CD14-positive monocyte (primary cell): Measurements from ENCODE around the gene ARHGEF18. TPM values are rescaled to one million over a fixed set of nuclear protein-coding genes. Genes with fewer than 3 reads are reported as not detected.

Experiments
- DNase-seq, 3 donors: peaks; one replicate each; pipeline ENCODE4 v3.0.0-alpha.2; 2011 to 2022
- H2AFZ ChIP-seq: 2 replicates; pipeline ENCODE4 v1.6.0; 2012; ENCODE audit warnings: mild to moderate bottlenecking, low read depth, low read length, inconsistent platforms; ENCODE audit not compliant: insufficient read depth, poor library complexity, severe bottlenecking
- H3K27ac ChIP-seq, 2 donors: 1 replicate in 1 of 2; 2 replicates in 1 of 2; pipeline ENCODE4 v1.5.1; 2012 to 2013; ENCODE audit warnings: low read length in 2 of 2, control low read depth in 1 of 2, inconsistent platforms in 1 of 2, low read depth in 1 of 2, mild to moderate bottlenecking in 1 of 2
- H3K27me3 ChIP-seq, 2 donors: one replicate each; pipeline versions ENCODE4 v1.6.0 to v1.6.1; 2011 to 2013; ENCODE audit warnings: low read length in 2 of 2; ENCODE audit not compliant: control insufficient read depth in 2 of 2, insufficient read depth in 2 of 2
- H3K36me3 ChIP-seq, 2 donors: replicated peaks in 1 of 2; 1 replicate in 1 of 2; 2 replicates in 1 of 2; pipeline versions ENCODE4 v1.5.1 to v1.6.1; 2012 to 2013; ENCODE audit warnings: low read length in 2 of 2, control low read depth in 1 of 2, inconsistent platforms in 1 of 2, mild to moderate bottlenecking in 1 of 2; ENCODE audit not compliant: insufficient read depth in 2 of 2, control insufficient read depth in 1 of 2
- H3K4me1 ChIP-seq, 2 donors: 1 replicate in 1 of 2; 2 replicates in 1 of 2; pipeline versions ENCODE4 v1.5.1 to v1.6.1; 2012 to 2013; ENCODE audit warnings: low read length in 2 of 2, control low read depth in 1 of 2, inconsistent platforms in 1 of 2, mild to moderate bottlenecking in 1 of 2, moderate library complexity in 1 of 2; ENCODE audit not compliant: insufficient read depth in 2 of 2, control insufficient read depth in 1 of 2
- H3K4me2 ChIP-seq: replicated peaks from 2 replicates; pipeline ENCODE3; 2012; ENCODE audit warnings: low read length, moderate library complexity, mild to moderate bottlenecking; ENCODE audit not compliant: poor library complexity, severe bottlenecking; ENCODE audit errors: extremely low read depth
- H3K4me3 ChIP-seq, 3 experiments: fragments of 200-600 bp in 1 of 3; sonication (generic) in 1 of 3; replicated peaks in 1 of 3; 1 replicate in 2 of 3; 2 replicates in 1 of 3; pipeline ENCODE4 v1.5.1; 2011 to 2013; ENCODE audit warnings: low read length in 3 of 3, mild to moderate bottlenecking in 3 of 3, control low read depth in 2 of 3, low read depth in 2 of 3, inconsistent platforms in 1 of 3, moderate library complexity in 1 of 3
- H3K79me2 ChIP-seq: 2 replicates; pipeline ENCODE4 v1.6.0; 2012; ENCODE audit warnings: mild to moderate bottlenecking, control low read depth, inconsistent platforms, low read length, moderate library complexity; ENCODE audit not compliant: insufficient read depth
- H3K9ac ChIP-seq: 2 replicates; pipeline ENCODE4 v1.6.0; 2017; ENCODE audit warnings: low read length, mild to moderate bottlenecking; ENCODE audit not compliant: insufficient read depth, poor library complexity, severe bottlenecking
- H3K9me3 ChIP-seq, 2 donors: replicated peaks in 1 of 2; 1 replicate in 1 of 2; 2 replicates in 1 of 2; pipeline versions ENCODE4 v1.5.1 to v1.6.1; 2012 to 2013; ENCODE audit warnings: low read length in 2 of 2, control low read depth in 1 of 2; ENCODE audit not compliant: control insufficient read depth in 1 of 2, insufficient read depth in 1 of 2
- H4K20me1 ChIP-seq: 2 replicates; pipeline ENCODE4 v1.6.0; 2012; ENCODE audit warnings: mild to moderate bottlenecking, low read length, control low read depth, moderate library complexity; ENCODE audit not compliant: insufficient read depth
- H3K27ac Mint-ChIP-seq, 7 donors: one replicate each; pipeline ENCODE4 v1.8.0; 2020; ENCODE audit warnings: mild to moderate bottlenecking in 7 of 7, mixed read lengths in 7 of 7, moderate library complexity in 6 of 7, inconsistent platforms in 2 of 7
- H3K27me3 Mint-ChIP-seq, 3 donors: one replicate each; pipeline ENCODE4 v1.8.0; 2021 to 2022; ENCODE audit warnings: low read depth in 3 of 3, mild to moderate bottlenecking in 3 of 3, mixed read lengths in 3 of 3, moderate library complexity in 3 of 3, inconsistent platforms in 1 of 3
- H3K36me3 Mint-ChIP-seq, 2 donors: one replicate each; pipeline ENCODE4 v1.8.0; 2020; ENCODE audit warnings: mixed read lengths in 2 of 2, inconsistent platforms in 1 of 2, mild to moderate bottlenecking in 1 of 2
- H3K4me1 Mint-ChIP-seq: one replicate; pipeline ENCODE4 v1.8.0; 2020; ENCODE audit warnings: mild to moderate bottlenecking, mixed read lengths
- H3K4me3 Mint-ChIP-seq, 2 donors: one replicate each; pipeline ENCODE4 v1.8.0; 2020; ENCODE audit warnings: mild to moderate bottlenecking in 2 of 2, mixed read lengths in 2 of 2, moderate library complexity in 1 of 2
- H3K9me3 Mint-ChIP-seq, 7 donors: one replicate each; pipeline ENCODE4 v1.8.0; 2020 to 2022; ENCODE audit warnings: mixed read lengths in 7 of 7, mild to moderate bottlenecking in 6 of 7, moderate library complexity in 6 of 7, inconsistent platforms in 2 of 7
- CTCF ChIP-seq: fragments of 200-600 bp; IDR thresholded peaks from one replicate; pipeline ENCODE4 v1.8.0; 2022; ENCODE audit warnings: antibody characterized with exemption, mild to moderate bottlenecking
- WGBS: methylation state at CpG from one replicate; pipeline ENCODE4 v1.1.5; 2013; ENCODE audit warnings: missing lambda C conversion rate; ENCODE audit not compliant: insufficient coverage; 5-methylcytosine and 5-hydroxymethylcytosine counted together
- intact Hi-C, 2 donors: fragments of 100-400 bp; cut with micrococcal nuclease; formaldehyde crosslinking; loops; one replicate each; pipeline versions ENCODE4 v1.15.0 to v1.15.1; 2023
- polyA plus RNA-seq, 3 donors: library from polyadenylated mRNA; depleted of rRNA in 1 of 3; unstranded in 2 of 3; stranded (reverse) in 1 of 3; fragments of 300-500 nt in 2 of 3; fragments of >200 nt in 1 of 3; fragmentation: Illumina TruSeq in 2 of 3; gene quantifications; 1 replicate in 2 of 3; 2 replicates in 1 of 3; pipeline ENCODE4 v1.2.3, GENCODE V29; 2012 to 2021

ARHGEF18 gene
- polyA plus RNA-seq, 3 donors = 0.46 to 18.9 (median 0.87) TPM

GRCh38 chr19:7311911-7312310 lies 36.8 kb upstream of the ARHGEF18 start:
- H3K4me2 ChIP-seq = no peak overlapping the region
- H3K27me3 Mint-ChIP-seq = peaks cover 4 to 6% (median 5%) of the 10 kb centered on the region in 3 donors
- no peak for TF ChIP-seq CTCF
- no peaks in the 10 kb centered on the region for H3K27me3 ChIP-seq
- H3K9me3 Mint-ChIP-seq = peaks cover 0 to 5% (median 0%) of the 10 kb centered on the region in 7 donors
- H3K36me3 ChIP-seq = no peaks in the 10 kb centered on the region
- no peaks in the 10 kb centered on the region for H3K4me1 ChIP-seq
- peaks cover 3% of the 10 kb centered on the region for H3K4me1 Mint-ChIP-seq
- no peaks in the 10 kb centered on the region for H3K36me3 Mint-ChIP-seq
- H3K27ac Mint-ChIP-seq = peak overlapping the region in 1 of 7 donors; percentile 66
- H3K79me2 ChIP-seq = no peaks in the 10 kb centered on the region
- H3K4me3 ChIP-seq = no peak overlapping the region
- H3K9me3 ChIP-seq = no peaks in the 10 kb centered on the region
- DNase-seq = no peak
- no peaks in the 10 kb centered on the region for H4K20me1 ChIP-seq
- H3K27ac ChIP-seq = no peak overlapping the region
- no peak overlapping the region for H3K4me3 Mint-ChIP-seq
- intact Hi-C loops = no loop called here
- no peak overlapping the region for H3K9ac ChIP-seq
- H2AFZ ChIP-seq = no peak overlapping the region
- 98% methylated on average over 9 of the region's 12 CpGs for WGBS

- no peaks in the 10 kb centered on the region for H3K27me3 ChIP-seq
- no peak overlapping the region for H3K9ac ChIP-seq
- H3K36me3 ChIP-seq = no peaks in the 10 kb centered on the region
- Mint-ChIP-seq H3K9me3 (peaks cover 0 to 6% (median 3%) of the 10 kb centered on the region in 7 donors), H3K27ac (no peak overlapping the region), H3K4me3 (no peak overlapping the region), H3K36me3 (no peaks in the 10 kb centered on the region), H3K27me3 (peaks cover 0 to 6% (median 6%) of the 10 kb centered on the region in 3 donors), H3K4me1 (peaks cover 3% of the 10 kb centered on the region)
- no peak for DNase-seq
- H4K20me1 ChIP-seq = no peaks in the 10 kb centered on the region
- 88% methylated on average over 6 of the region's 7 CpGs for WGBS
- H3K4me2 ChIP-seq = no peak overlapping the region
- H3K9me3 ChIP-seq = no peaks in the 10 kb centered on the region
- no peak for TF ChIP-seq CTCF
- H3K4me1 ChIP-seq = no peaks in the 10 kb centered on the region
- no peak overlapping the region for H3K4me3 ChIP-seq
- intact Hi-C loops = no loop called here
- no peaks in the 10 kb centered on the region for H3K79me2 ChIP-seq
- no peak overlapping the region for H3K27ac ChIP-seq
- no peak overlapping the region for H2AFZ ChIP-seq
Measured at GRCh38 chr19:7312816-7313215, 35.9 kb upstream of the ARHGEF18 start.
